Stimulated activated CD8-positive, alpha-beta memory T cell treated with anti-CD3 and anti-CD28 coated beads, Interleukin-12 subunit alpha, Interleukin-12 subunit beta, amount 100 ng/mL, for 4 hours (primary cell): ENCODE data around the gene LAMA2.

ENCODE experiments used
- DNase-seq: peaks from one replicate; pipeline ENCODE4 v3.0.0-alpha.2; 2020; ENCODE audit warnings: low read depth

LAMA2 gene

DNA sequence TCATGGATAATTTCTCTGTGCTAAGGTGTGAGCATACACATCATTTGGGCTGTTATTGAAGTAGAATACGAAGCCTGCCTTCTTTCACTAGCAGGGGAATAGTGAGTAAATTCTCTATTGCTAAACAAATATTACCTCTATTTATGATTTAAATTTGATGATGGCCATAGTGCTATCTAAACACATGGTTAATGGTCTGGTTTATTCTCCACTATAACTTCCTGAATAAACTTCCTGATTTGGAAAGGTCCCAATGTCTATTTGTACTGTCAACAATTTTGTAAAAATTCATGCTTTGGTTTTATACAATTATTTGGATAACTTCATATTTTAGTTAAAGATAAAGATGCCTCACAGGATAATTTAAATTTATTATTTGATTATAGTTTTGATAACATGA lies 426.2 kb downstream of the LAMA2 start:
- no peak for DNase-seq

- DNase-seq: no peak
Measured at GRCh38 chr6:129312880-129313279, 429.9 kb downstream of the LAMA2 start.

DNA sequence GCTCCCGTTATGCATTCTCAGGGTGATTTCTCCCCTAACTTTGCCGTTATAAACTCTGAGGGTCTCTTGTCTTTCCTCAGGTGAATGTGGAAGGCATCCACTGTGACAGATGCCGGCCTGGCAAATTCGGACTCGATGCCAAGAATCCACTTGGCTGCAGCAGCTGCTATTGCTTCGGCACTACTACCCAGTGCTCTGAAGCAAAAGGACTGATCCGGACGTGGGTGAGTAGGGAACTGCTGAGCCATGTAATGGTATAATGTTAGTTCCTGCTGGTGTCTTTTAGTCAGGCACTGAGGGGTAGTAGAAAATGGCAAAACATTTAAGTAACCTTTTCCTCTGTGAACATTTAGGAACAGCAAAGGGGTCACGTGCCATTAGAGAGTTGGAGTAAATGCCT lies 431.6 kb downstream of the LAMA2 start:
- no peak for DNase-seq

- no peak for DNase-seq
Measured at GRCh38 chr6:129317931-129318820, 435.2 kb downstream of the LAMA2 start.

- no peak for DNase-seq
Measured at GRCh38 chr6:129320892-129321291, 438.0 kb downstream of the LAMA2 start.

- no peak for DNase-seq
Measured at GRCh38 chr6:129321303-129321702, 438.4 kb downstream of the LAMA2 start.

- no peak for DNase-seq
Measured at GRCh38 chr6:129324345-129324744, 441.4 kb downstream of the LAMA2 start.

GRCh38 chr6:129329678-129330077 lies 446.7 kb downstream of the LAMA2 start:
- no peak for DNase-seq

DNA sequence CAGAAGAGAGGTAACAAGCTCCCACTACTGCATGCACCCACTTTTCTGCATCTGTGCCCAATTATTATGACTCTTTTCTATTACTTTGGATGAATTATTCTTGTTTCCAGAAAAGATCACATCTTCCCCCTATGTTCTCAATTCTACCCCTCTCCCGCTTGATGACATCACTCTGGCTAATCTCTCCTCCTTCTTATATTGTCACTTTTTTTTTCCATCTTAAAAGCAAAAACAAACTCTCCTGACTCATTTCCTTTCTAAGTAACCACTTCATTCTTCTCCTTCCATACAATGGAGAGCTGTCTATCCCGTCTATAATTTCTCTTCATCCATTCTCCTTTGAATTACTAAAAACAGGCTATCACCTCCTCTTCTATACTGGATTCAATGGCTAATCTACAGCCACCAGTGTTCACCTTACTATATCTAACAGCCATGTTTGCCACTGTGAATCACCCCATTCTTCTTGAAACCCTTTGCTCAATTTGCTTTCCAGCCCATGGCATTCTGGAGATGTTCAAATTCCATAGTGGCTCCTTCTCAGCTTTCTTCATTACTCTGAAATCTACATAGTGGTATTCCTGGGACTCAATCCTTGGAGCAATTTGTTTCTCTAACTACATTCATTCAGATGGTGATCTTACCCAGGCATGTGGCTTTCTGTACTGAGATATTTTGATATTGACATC lies 448.7 kb downstream of the LAMA2 start:
- DNase-seq: no peak

- no peak for DNase-seq
Measured at GRCh38 chr6:129335792-129336191, 452.9 kb downstream of the LAMA2 start.

DNA sequence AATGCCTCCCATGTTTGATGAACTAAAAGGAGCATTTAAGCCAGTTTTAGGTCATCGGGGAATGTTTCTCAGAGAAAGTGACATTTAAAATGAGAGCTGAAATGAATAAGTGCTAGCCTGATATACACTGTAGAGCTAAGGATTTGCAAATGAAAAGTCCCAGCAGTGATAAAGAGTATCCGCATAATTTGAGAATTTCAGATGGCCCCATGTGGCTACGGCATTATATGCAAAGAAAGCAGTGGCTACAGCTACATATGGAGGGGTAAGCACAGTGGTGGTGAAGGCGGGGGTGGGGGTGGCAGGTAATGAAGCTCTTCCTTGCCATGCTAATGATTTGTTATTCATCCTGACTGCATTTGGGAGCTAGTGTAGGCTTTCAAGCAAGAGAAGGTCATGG lies 455.7 kb downstream of the LAMA2 start:
- DNase-seq: no peak

DNA sequence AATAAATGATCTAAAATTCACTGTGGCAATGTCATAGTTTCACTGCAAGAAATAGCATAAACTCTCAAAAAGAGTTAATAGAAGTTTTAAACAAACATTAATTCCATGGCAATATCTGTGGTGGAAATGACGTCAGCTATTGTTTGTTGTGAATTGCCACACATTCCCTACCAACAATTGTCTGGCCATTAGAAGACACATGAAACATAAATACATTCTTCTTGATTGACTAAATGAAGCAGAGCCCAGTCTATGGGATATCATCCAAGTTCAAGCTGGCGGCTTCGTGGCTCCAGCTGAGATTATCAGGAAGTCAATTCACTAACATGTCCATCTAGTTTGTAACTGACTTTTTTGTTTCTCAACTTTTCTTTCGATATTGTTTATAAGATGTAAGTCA lies 458.0 kb downstream of the LAMA2 start:
- DNase-seq: no peak

- no peak for DNase-seq
Measured at GRCh38 chr6:129342243-129342642, 459.3 kb downstream of the LAMA2 start.

DNA sequence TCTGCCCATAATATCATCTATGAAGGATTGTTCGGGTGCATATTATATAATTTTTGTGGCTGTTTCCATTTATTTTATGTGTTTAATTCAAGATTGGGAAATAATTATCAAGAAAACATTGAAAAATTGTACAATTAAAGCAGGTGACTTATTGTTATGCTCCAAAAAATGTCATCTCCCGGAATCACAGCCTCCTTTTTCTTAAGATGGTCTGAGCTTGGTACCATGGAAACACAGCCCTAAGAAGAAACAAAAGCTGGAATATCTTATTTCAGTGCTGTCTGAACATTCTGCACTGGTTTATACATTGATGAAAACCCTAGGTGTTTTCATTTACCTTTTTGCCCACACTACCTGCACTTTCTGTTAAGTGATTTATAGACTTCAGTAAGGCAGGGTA lies 459.9 kb downstream of the LAMA2 start:
- no peak for DNase-seq

GRCh38 chr6:129344379-129344778 lies 461.4 kb downstream of the LAMA2 start:
- DNase-seq: no peak

GRCh38 chr6:129345890-129346289 lies 463.0 kb downstream of the LAMA2 start:
- DNase-seq: no peak

GRCh38 chr6:129346964-129347363 lies 464.0 kb downstream of the LAMA2 start:
- DNase-seq: no peak

GRCh38 chr6:129350278-129350677 lies 467.3 kb downstream of the LAMA2 start:
- DNase-seq: no peak

DNA sequence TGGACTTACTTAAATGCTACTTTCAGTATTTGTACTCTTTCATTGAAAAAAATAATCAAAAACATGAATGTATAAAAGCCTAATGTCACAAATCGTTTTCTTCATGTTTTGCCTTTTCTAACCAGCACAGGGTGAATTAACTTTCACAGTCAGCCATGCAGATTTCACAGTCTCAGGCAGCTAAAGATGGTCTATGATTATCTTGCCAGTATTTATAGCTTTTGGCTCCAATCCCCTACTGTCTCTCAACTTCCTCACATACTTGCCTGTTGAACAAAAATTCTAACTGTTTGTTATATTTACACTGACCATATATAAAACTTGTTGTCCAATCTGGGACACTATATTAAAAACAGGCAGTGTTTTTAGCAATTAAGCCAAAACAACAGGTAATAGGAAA lies 468.9 kb downstream of the LAMA2 start:
- DNase-seq: no peak

GRCh38 chr6:129353067-129353466 lies 470.1 kb downstream of the LAMA2 start:
- no peak for DNase-seq

DNA sequence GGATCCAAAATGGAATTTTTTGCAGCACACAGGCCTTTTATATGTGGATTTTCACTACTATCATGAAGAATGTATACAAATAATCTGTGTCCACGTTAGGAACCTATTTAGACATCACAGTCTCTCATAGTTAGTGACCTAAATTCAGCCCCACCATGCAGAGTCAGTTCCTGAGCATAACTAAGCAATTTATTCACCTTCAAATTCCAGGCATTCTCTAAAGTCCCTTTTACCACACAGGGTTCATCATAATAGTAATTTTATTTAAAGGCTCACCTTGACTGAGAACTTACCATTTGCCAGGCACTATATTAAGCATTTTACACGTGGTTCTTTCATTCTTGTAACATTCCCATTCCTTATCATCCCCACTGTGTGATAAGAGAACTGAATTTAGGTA lies 473.2 kb downstream of the LAMA2 start:
- DNase-seq: no peak

DNA sequence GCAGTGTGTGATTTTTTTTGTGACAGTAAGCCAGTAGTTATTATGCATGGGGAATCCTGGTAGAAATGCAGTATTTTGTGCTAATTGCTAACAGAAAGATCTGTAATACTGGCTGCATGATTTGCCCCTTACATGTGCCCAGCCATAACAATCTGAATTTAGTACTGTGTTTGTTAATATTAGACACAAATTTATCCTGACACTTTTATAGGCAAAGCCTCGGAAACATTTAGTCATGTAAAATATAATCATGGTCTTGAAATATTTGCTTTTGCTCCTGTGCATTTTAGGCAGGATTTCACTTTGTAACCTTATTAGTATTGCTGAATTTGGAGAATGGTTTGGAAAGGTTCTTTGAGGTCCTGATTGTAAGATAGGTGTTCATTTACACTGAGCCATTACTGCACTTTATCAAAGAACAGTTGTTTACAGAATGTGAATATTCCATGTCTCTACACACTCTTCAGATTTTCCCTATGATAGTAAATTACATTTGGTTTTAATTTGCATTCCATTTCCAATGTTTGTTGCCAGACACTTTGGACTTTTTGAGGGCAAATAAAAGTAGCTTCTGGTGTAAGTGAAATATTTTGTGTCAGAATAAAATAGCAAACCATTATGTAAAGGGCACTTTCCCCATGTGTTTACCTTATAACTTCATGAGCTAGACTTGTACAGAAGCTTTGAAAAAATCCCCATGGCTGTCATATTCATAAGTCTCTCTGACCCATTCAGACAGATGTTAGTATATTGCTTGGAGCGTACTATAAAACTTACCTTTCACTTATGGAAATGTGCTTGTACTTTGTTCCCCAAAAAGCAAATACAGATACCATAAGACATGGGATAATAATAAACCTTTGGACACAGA lies 477.1 kb downstream of the LAMA2 start:
- no peak for DNase-seq

GRCh38 chr6:129360682-129360955 lies 477.7 kb downstream of the LAMA2 start:
- no peak for DNase-seq
